GM19193 (cell line): ENCODE data around the gene SLC13A5.
A peak's percentile ranks its signal among the peaks of the same experiment; 100 is the strongest.

ENCODE experiments used
- POLR2A ChIP-seq: IDR thresholded peaks from 4 replicates; pipeline ENCODE4 v1.6.1; 2011; ENCODE audit not compliant: insufficient read depth, insufficient read length; ENCODE audit errors: extremely low read depth

Gene SLC13A5

DNA sequence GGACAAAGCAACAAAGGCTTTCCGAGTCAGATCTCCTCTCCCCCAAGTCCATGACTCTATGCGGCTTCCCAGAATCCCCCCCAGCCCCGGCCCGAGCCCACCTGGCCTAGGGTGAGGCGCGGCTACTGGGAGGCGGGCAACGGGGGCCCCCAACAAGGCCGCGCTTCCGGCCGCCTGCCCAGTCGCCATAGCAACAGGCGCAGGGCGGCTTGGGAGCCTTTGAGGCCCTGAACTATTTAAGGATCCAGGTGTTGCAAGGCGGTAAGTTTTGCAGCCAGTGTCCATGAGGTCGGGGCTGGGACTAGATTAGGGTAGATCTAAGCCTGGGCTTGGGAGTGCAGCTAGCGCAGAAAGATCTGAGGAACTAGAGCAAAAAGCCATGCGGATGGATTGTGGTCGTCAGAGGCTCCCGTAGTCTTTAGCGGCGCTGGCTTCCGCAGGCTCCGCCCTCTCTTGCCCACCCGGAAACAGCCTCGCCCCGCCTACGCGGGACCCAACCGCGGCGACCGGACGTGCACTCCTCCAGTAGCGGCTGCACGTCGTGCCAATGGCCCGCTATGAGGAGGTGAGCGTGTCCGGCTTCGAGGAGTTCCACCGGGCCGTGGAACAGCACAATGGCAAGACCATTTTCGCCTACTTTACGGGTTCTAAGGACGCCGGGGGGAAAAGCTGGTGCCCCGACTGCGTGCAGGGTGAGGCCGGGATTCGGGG is 72.5 kb downstream of the SLC13A5 start, which contains the start of the genes KIAA0753 and TXNDC17:
Gene KIAA0753 (minus strand): TSS at position 176 of the 711 bp plus-strand sequence. CDS start 5,608 bp downstream, outside the sequence.
Gene TXNDC17 (plus strand): TSS at position 525 of the 711 bp plus-strand sequence. CDS start 23 bp downstream, at position 548.
- TF ChIP-seq POLR2A, result peak; percentile 98

DNA sequence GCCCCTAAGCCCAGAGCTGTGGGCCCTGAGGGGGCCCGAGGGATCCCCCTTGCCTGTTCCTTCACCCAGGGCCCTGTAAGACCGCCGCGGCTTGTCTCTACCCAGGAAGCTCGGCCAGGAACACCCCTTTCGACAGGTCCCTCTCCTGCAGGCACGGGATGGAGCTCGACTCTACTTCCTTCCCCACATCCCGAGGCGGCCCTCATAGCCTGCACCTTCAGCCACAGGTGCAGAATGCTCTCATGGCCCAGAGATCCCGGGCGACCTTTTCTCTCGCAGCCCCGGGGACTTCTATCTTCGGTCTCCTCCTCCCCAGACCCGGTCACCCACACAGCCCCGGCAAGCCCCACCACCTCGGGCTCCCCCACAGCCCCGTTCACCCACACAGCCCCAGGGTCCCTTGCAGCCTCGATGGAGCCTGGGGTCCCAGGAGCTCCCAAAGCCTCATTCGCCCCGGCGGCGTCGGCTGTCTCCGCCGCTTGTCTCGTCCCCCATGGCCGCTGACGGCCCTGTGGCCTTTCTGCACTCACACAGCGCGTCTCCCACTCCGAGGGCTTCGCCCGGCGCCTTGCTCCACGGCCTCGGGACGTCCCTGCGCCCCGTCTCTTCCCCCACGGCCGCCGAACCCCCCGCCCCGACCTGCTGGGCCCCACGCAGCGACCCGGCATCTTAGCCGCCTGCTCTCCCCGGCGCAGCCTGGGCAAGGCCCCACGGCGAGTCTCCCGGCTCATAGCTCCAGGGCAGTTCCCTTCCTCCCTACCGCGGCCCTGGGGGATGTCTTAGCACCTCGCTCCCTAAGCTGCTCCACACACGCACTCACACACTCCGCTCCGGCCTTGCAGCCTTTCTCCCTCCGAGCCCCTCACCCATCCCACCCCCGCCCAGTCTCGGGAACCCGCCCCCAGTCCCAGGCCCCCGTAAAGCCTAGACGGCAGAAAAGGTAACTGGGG is 73.3 kb downstream of the SLC13A5 start:
- no peak for TF ChIP-seq POLR2A

DNA sequence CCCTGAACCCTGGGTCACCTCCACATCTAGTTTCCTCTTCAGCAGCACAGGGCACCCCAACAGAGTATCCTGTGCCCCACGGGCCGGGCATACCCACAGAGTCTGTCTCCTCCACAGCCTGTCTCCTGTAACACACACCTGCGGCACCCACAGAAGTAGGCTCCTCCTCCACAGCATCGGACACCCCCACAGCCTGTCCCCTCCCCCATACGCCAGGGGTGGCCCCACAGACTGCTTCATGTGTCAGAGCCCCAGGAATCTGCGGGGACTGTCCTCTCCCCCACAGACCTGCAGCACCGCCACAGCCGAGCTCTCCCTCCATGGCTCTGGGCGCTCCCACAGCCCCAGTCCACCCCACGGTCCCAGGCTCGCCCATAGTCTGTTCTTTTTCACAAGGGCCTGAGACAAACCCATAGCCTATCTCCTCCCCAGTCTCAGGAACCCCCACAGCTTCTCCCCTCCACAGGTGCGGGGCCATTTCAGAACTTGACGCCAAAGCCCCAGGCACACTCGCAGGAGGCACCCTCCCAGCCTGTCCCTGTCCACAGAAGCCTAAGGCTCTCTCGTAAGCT is 74.1 kb downstream of the SLC13A5 start:
- TF ChIP-seq POLR2A, result no peak

DNA sequence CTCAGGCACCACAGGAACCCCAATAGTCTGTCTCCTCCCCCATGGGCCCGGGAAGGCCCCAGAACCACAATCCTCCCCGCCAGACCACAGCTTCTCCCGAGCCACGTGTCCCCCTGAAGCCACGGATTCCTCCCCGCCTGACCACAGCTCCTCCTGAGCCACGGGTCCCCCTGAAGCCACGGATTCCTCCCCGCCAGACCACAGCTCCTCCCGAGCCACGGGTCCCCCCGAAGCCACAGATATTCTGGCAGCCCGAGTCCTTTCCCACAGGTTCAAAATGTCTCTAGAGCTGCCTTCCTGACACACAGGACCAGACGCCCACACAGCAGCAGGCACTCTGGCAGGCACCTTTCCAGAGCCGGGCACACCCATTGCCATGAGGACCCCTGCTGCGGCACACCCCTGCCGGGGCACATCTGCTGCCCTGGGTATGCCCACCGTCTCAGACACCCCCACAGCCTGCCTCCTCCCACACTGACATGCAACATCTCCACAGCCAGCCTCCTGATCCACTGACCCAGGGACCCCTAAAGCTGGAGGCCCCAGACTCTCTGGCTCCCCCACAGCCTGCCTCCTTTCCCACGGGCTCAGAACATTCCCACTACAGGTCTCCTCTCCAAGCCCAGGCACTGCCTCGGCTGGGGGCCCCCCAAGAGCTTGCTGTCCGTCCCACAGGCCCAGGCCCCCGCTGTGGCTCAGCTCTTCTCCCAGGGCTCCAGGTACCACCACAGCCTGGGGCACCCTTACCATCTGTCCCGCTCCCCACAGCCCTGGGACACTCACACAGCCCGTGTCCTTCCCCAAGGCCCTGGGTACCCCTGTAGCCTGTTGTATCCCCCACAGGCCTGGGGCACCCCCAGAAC is 74.9 kb downstream of the SLC13A5 start:
- TF ChIP-seq POLR2A, result no peak

DNA sequence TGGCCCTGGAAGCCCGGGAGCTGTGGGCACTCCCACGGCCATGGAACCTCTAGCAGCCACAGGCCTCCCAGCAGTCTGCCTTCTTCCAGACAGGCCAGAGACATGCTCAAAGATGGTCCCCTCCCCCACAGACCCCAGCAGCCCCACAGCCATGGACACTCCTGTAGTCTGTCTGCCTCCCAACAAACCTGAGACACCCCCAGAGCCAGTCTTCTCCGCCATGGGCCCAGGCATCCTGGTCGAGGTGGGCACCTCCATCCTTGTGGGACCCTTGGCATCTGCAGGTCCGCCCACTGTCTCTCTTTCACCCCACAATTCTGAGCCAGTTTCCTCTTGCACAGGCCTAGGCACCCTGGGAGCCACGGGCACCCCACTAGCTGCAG is 75.7 kb downstream of the SLC13A5 start:
- no peak for TF ChIP-seq POLR2A

GRCh38 chr17:6636616-6637457 is 76.3 kb downstream of the SLC13A5 start:
- TF ChIP-seq POLR2A, result no peak

GRCh38 chr17:6636105-6636504 is 77.1 kb downstream of the SLC13A5 start:
- no peak for TF ChIP-seq POLR2A
